ENCODE results near the gene DCUN1D2.

DCUN1D2 gene

DNA sequence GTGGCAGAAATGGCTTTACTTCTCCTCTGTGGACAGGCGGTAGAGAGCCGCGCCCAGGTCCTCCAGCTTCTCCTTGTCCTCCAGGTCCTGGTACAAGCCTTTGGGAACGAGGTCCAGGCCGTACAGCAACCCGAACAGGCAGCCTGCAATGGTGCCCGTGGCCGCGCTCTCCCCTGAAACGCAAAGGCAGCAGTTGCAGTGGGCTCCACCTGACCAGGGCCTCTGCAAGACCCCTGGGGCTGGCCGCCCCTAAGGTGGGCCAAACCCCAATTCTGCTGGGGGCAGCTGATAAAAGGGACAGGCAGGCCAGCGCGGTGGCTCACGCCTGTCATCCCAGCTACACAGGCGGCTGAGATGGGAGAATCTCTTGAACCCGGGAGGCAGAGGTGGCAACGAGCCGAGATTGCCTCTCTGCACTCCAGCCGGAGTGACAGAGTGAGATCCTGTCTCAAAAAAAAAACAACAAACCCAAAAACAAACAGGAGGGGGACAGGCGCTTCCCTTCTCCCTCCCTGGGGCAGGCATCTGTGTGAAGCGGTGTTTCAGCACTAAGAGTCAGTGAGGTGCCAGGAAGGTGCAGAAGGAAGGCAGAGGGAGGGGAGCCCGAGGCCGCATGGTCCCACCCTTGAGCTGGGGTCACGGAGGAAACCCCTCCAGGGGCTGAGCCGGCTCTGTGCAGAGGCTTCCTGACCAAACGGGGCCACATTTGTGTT is 67.5 kb downstream of the DCUN1D2 start:
- DNase-seq, result no peak
- H3K27me3 ChIP-seq (ENCODE audit: insufficient read depth, low read depth, severe bottlenecking), result no peaks in the 10 kb centered on the region
- peak overlapping the region; percentile 21; the same call in 1 of the 2 replicates for H3K27ac ChIP-seq
- H3K4me3 ChIP-seq (ENCODE audit: low read depth, low read length), result no peak overlapping the region
- H3K9me3 ChIP-seq (ENCODE audit: severe bottlenecking), result no peaks in the 10 kb centered on the region
- TF ChIP-seq, protein P1, sequence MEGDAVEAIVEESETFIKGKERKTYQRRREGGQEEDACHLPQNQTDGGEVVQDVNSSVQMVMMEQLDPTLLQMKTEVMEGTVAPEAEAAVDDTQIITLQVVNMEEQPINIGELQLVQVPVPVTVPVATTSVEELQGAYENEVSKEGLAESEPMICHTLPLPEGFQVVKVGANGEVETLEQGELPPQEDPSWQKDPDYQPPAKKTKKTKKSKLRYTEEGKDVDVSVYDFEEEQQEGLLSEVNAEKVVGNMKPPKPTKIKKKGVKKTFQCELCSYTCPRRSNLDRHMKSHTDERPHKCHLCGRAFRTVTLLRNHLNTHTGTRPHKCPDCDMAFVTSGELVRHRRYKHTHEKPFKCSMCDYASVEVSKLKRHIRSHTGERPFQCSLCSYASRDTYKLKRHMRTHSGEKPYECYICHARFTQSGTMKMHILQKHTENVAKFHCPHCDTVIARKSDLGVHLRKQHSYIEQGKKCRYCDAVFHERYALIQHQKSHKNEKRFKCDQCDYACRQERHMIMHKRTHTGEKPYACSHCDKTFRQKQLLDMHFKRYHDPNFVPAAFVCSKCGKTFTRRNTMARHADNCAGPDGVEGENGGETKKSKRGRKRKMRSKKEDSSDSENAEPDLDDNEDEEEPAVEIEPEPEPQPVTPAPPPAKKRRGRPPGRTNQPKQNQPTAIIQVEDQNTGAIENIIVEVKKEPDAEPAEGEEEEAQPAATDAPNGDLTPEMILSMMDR (IDR thresholded peaks at IDR 0.05; ENCODE audit: low read depth, low read length), result no peak
- H3K36me3 ChIP-seq, result peaks cover 3% of the 10 kb centered on the region; the same call in 1 of the 2 replicates

DNA sequence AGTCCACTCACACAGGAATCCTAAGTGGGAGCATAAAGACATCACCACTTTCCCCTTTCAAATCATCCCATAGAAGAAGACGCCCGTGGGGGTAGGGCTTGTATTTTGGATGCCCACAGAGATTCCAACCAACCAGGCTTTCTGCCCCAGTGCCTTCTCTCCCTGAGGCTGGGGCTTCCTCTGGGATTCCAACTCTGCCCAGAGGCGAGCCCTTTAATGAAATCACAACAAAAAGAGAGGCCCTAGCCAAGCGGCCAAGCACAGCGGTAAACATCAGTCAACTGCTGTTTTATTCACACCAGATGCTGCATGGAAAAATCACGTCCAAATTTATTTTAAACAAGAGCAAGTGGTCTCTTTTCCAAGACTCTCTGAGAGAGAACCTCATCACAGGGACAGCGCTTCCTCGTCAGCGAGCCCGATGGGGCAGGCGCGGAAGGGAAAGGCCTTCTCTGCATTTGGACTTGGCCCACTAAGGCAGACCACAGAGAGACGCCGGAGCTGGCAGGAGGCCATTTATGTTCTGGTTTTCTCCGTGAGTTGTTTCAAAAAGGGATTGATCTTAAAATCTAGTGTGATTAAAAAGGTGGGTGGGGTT is 68.7 kb downstream of the DCUN1D2 start:
- Histone ChIP-seq H3K4me3 (ENCODE audit: low read depth, low read length) (no peak overlapping the region), H3K9me3 (ENCODE audit: severe bottlenecking) (no peaks in the 10 kb centered on the region), H3K27me3 (ENCODE audit: insufficient read depth, low read depth, severe bottlenecking) (no peaks in the 10 kb centered on the region), H3K36me3 (peaks cover 3% of the 10 kb centered on the region; the same call in 1 of the 2 replicates), H3K27ac (no peak overlapping the region)
- TF ChIP-seq, protein P1 (IDR thresholded peaks at IDR 0.05; ENCODE audit: low read depth, low read length), result no peak
- DNase-seq, result no peak

DNA sequence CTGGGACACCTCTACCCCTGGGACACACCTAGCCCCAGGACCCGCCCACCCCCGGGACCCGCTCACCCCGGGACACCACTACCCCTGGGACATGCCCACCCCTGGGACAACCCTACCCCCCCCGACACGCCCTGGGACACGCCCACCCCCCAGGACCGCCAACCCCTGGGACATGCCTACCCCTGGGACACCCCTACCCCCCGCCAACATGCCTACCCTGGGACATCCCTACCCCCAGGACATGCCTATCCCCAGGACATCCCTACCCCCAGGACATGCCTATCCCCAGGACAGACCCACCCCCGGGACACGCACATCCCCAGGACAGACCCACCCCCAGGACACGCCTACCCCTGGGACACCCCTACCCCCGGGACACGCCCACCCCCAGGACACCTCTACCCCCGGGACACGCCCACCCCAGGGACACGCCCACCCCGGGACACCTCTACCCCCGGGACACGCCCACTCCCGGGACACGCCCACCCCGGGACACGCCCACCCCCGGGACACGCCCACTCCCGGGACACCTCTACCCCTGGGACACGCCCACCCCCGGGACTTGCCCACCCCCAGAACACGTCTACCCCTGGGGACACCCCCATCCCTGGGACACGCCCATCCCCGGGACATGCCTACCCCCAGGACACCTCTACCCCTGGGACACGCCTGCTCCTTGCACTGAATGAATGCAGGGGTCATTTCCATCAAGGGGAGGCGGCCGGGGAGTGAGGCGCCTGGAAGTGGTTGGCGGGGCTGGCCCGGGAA is 69.5 kb downstream of the DCUN1D2 start:
- H3K27me3 ChIP-seq (ENCODE audit: insufficient read depth, low read depth, severe bottlenecking), result no peaks in the 10 kb centered on the region
- H3K36me3 ChIP-seq, result peaks cover 3% of the 10 kb centered on the region; the same call in 1 of the 2 replicates
- TF ChIP-seq, protein P1 (IDR thresholded peaks at IDR 0.05; ENCODE audit: low read depth, low read length), result no peak
- no peaks in the 10 kb centered on the region for H3K9me3 ChIP-seq (ENCODE audit: severe bottlenecking)
- no peak overlapping the region for H3K27ac ChIP-seq
- H3K4me3 ChIP-seq (ENCODE audit: low read depth, low read length), result no peak overlapping the region
- no peak for DNase-seq

DNA sequence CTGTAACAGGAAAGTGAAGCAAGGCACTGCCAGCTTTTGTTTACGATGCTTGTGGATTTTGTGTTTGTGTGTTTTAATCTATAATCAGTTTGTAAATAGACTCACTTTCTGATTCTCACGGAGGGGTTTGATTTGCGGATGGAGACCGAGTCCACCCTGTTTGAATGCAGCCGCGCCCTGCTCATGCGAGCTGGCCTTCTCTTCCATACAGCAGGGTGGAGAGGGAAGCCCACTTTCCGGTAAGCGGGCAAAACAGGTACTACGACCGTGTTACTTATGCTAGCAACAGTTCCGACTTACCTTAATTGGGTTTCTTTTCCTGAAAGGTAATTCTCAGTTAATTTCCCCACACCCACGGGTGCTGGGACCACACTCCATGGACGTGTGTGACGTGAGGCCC is 70.3 kb downstream of the DCUN1D2 start:
- H3K4me3 ChIP-seq (ENCODE audit: low read depth, low read length), result no peak overlapping the region
- TF ChIP-seq, protein P1 (IDR thresholded peaks at IDR 0.05; ENCODE audit: low read depth, low read length), result no peak
- H3K36me3 ChIP-seq, result peaks cover 3% of the 10 kb centered on the region; the same call in 1 of the 2 replicates
- no peak overlapping the region for H3K27ac ChIP-seq
- no peak for DNase-seq
- H3K9me3 ChIP-seq (ENCODE audit: severe bottlenecking), result no peaks in the 10 kb centered on the region
- no peaks in the 10 kb centered on the region for H3K27me3 ChIP-seq (ENCODE audit: insufficient read depth, low read depth, severe bottlenecking)

DNA sequence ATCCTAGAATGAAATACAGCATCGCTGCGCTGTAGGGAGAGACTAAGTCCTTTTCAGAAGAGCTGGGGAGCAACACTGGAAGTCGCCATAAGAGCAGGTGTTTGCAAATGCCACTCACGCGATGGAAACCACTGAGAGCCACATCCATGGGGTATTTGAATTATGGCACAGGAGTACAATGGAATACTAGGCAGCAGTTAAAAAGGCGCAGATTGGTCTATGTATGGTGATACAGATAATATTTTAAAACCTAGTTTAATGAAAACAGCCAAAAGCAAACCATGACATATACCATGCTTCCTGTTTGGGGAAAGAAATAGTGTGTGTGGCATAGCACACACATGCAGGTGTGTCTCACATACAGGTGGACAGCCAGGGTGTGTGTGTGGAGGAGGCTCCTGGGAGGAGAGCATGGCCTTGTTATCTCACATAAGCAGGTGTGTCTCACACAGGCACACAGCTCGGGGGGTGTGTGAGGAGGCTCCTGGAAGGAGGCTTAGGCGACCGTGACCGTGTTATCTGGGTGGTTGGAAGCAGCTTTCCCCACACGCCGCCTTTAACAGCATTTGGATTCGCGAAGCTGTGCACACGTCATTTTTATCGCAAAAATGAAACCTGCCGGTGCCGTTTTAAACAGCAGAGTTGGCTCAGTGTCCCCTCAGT is 70.8 kb downstream of the DCUN1D2 start:
- H3K36me3 ChIP-seq, result peaks cover 3% of the 10 kb centered on the region; the same call in 1 of the 2 replicates
- H3K27me3 ChIP-seq (ENCODE audit: insufficient read depth, low read depth, severe bottlenecking), result no peaks in the 10 kb centered on the region
- H3K9me3 ChIP-seq (ENCODE audit: severe bottlenecking), result no peaks in the 10 kb centered on the region
- DNase-seq, result peak; percentile 16
- no peak overlapping the region for H3K27ac ChIP-seq
- TF ChIP-seq, protein P1 (IDR thresholded peaks at IDR 0.05; ENCODE audit: low read depth, low read length), result no peak
- H3K4me3 ChIP-seq (ENCODE audit: low read depth, low read length), result no peak overlapping the region

Data from WERI-Rb-1 (cell line).